Naive B cell (primary cell): Measurements from ENCODE around the gene BCL7A. TPM values are rescaled to one million over a fixed set of nuclear protein-coding genes. Genes with fewer than 3 reads are reported as not detected.

Source experiments
- ATAC-seq, 2 donors: fragments of 150-1000 bp; cut with Tn5 transposase; 2 replicates each; pipeline ENCODE4 v1.10.0; 2021; ENCODE audit warnings: low read depth in 2 of 2, mild to moderate bottlenecking in 2 of 2, moderate library complexity in 2 of 2
- DNase-seq: peaks from one replicate; pipeline ENCODE4 v3.0.0; 2022
- H3K27ac Mint-ChIP-seq, 6 donors: one replicate each; pipeline ENCODE4 v1.8.0; 2020 to 2022; ENCODE audit warnings: mild to moderate bottlenecking in 6 of 6, mixed read lengths in 6 of 6, moderate library complexity in 5 of 6, inconsistent platforms in 2 of 6
- H3K27me3 Mint-ChIP-seq, 3 donors: one replicate each; pipeline ENCODE4 v1.8.0; 2021 to 2022; ENCODE audit warnings: mixed read lengths in 3 of 3, mild to moderate bottlenecking in 1 of 3
- H3K36me3 Mint-ChIP-seq, 2 donors: one replicate each; pipeline ENCODE4 v1.8.0; 2020 to 2022; ENCODE audit warnings: mixed read lengths in 2 of 2, inconsistent platforms in 1 of 2, mild to moderate bottlenecking in 1 of 2
- H3K4me1 Mint-ChIP-seq, 3 donors: one replicate each; pipeline ENCODE4 v1.8.0; 2020 to 2022; ENCODE audit warnings: mixed read lengths in 3 of 3, inconsistent platforms in 1 of 3, mild to moderate bottlenecking in 1 of 3, moderate library complexity in 1 of 3
- H3K4me3 Mint-ChIP-seq, 8 donors: one replicate each; pipeline ENCODE4 v1.8.0; 2020 to 2022; ENCODE audit warnings: mild to moderate bottlenecking in 8 of 8, mixed read lengths in 8 of 8, moderate library complexity in 8 of 8, inconsistent platforms in 2 of 8
- H3K9me3 Mint-ChIP-seq, 7 donors: one replicate each; pipeline ENCODE4 v1.8.0; 2020 to 2022; ENCODE audit warnings: mixed read lengths in 7 of 7, mild to moderate bottlenecking in 5 of 7, inconsistent platforms in 2 of 7, moderate library complexity in 1 of 7
- polyA plus RNA-seq, 6 donors: library from polyadenylated mRNA; unstranded; fragments of 300-500 nt; fragmentation: Illumina TruSeq; gene quantifications; one replicate each; pipeline ENCODE4 v1.2.3, GENCODE V29; 2021; ENCODE audit warnings: low read depth in 6 of 6

BCL7A gene
- polyA plus RNA-seq, 6 donors from 2014 or later = 65.2 to 135 (median 87.0) TPM

GRCh38 chr12:122005252-122005776 lies 16.4 kb upstream of the BCL7A start:
- H3K36me3 Mint-ChIP-seq = no peaks in the 10 kb centered on the region
- peak overlapping the region; percentile 42 to 90 (median 76) for H3K4me3 Mint-ChIP-seq
- peak overlapping the region; percentile 64 to 97 (median 92) for H3K27ac Mint-ChIP-seq

DNA sequence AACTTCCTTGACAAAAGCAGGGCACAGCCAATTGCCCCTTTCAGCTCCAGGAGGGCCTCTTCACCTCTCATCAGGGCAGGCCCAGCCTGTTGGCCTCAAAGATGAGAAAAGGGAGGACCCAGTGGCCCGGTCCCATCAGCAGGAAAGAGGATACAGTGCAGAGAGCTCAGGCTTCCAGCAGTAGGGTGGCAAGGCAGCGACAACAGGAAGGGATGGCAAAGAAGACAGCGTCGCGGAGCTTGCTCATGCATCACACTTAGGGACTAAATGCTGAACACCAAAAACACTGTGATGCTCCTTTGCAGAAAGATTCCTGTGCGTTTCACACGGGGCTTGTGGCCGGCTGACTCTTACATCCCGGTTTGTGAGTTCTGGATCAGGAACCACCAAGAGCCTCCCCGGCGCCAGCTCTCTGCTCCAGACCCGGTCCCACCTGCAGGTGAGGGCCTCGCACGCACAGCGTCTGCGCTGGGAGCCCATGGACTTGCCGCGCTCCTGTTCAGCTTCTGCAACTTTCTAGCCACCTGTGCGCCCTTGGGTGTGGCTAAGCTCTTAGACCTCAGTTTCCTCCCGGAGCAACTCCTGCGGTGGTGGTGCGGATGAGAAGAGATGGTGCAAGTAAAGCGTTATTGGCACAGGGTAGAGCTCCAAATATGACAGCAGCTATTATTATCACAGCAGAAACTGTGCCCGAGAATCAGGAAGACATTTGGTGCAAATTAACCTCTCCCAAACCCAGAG lies 15.3 kb upstream of the BCL7A start:
- Mint-ChIP-seq H3K9me3 (no peaks in the 10 kb centered on the region), H3K27ac (peak overlapping the region; percentile 18 to 97 (median 62)), H3K27me3 (no peaks in the 10 kb centered on the region), H3K4me3 (peak overlapping the region; percentile 63 to 90 (median 84)), H3K4me1 (peaks cover 45 to 91% (median 77%) of the 10 kb centered on the region in 3 donors), H3K36me3 (no peaks in the 10 kb centered on the region)
- no peak for DNase-seq
- no peak for ATAC-seq

More at GRCh38 chr12:122005252-122005776, 16.4 kb upstream of the BCL7A start:
- no peaks in the 10 kb centered on the region for H3K9me3 Mint-ChIP-seq
- no peaks in the 10 kb centered on the region for H3K27me3 Mint-ChIP-seq
- H3K4me1 Mint-ChIP-seq = peaks cover 43 to 95% (median 78%) of the 10 kb centered on the region in 3 donors
- ATAC-seq = no peak
- no peak for DNase-seq

DNA sequence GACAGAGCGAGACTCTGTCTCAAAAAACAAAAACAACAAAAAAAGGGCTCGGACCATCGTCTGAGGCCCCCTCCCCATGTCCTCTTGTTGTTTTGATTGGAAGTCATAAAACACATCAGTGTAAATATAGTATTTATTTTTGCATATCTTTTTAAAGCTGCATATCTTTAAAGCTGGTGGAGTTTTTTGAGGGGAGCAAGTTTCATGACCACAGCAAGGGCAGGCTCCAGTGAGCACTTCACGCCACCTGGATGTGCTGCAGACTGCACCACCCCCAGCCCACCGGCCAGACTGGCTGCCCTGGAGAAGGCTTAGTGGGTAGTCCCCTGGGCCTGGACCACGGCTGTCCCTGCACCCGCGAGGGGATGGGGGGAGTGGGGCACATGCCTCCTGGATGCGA lies 11.9 kb upstream of the BCL7A start:
- ATAC-seq (peak; percentile 50 to 65), DNase-seq (no peak)
- Mint-ChIP-seq H3K36me3 (no peaks in the 10 kb centered on the region), H3K4me3 (peak overlapping the region in 7 of 8 donors; percentile 15 to 86 (median 56)), H3K27ac (no peak overlapping the region), H3K4me1 (peaks cover 22 to 75% (median 44%) of the 10 kb centered on the region in 3 donors), H3K9me3 (no peaks in the 10 kb centered on the region), H3K27me3 (no peaks in the 10 kb centered on the region)

DNA sequence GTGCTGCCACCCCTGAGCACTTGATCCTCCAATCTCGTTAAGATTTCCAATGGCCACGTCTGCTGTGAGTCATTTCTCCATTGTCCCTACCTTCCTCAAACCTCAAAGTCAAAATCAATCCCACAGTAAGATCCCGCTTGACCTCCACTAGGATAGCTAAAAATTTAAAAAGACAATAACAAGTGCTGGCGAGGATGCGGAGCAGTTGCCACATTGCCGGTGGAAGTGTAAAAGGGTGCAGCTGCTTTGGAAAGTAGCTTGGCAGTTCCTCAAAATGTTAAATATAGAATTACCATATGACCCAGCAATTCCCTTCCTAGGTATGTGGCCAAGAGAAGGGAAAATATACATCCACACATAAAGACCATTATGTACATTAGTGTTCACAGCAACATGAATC lies 9.5 kb upstream of the BCL7A start:
- no peak overlapping the region for H3K27ac Mint-ChIP-seq
- H3K4me1 Mint-ChIP-seq = peaks cover 14 to 59% (median 23%) of the 10 kb centered on the region in 3 donors
- no peaks in the 10 kb centered on the region for H3K9me3 Mint-ChIP-seq
- DNase-seq = no peak
- ATAC-seq = no peak
- H3K4me3 Mint-ChIP-seq = no peak overlapping the region
- no peaks in the 10 kb centered on the region for H3K36me3 Mint-ChIP-seq
- H3K27me3 Mint-ChIP-seq = no peaks in the 10 kb centered on the region

GRCh38 chr12:122013136-122013535 lies 8.5 kb upstream of the BCL7A start:
- H3K4me1 Mint-ChIP-seq = peaks cover 11 to 53% (median 23%) of the 10 kb centered on the region in 3 donors
- H3K9me3 Mint-ChIP-seq = peaks cover 0 to 2% (median 0%) of the 10 kb centered on the region in 7 donors
- H3K27me3 Mint-ChIP-seq = no peaks in the 10 kb centered on the region
- no peaks in the 10 kb centered on the region for H3K36me3 Mint-ChIP-seq
- no peak for ATAC-seq
- H3K27ac Mint-ChIP-seq = peak overlapping the region in 1 of 6 donors; percentile 58
- no peak for DNase-seq
- peak overlapping the region in 1 of 8 donors; percentile 12 for H3K4me3 Mint-ChIP-seq

- peaks cover 11 to 55% (median 21%) of the 10 kb centered on the region in 3 donors for H3K4me1 Mint-ChIP-seq
- H3K27ac Mint-ChIP-seq = peak overlapping the region in 2 of 6 donors; percentile 52 to 79
- DNase-seq (no peak), ATAC-seq (no peak)
- H3K9me3 Mint-ChIP-seq = peaks cover 0 to 5% (median 0%) of the 10 kb centered on the region in 7 donors
- no peaks in the 10 kb centered on the region for H3K27me3 Mint-ChIP-seq
- no peak overlapping the region for H3K4me3 Mint-ChIP-seq
- H3K36me3 Mint-ChIP-seq = peaks cover 0 to 4% of the 10 kb centered on the region in 2 donors
These were observed 7.7 kb upstream of the BCL7A start for GRCh38 chr12:122013791-122014590.

DNA sequence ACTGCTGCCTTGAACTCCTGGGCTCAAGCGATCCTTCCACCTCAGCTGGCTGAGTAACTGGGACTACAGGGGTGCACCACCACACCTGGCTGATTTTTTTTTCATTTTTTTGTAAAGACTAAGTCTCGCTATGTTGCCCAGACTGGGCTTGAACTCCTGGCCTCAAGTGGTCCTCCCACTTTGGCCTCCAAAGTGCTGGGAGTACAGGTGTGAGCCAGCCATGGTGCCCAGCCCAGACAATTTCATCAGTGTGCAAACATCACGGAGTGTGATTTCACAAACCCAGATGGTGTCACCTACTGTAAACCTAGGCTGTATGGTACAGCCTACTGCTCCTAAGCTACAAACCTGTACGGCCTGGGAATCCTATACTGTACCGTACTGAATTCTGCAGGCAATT lies 6.9 kb upstream of the BCL7A start:
- Mint-ChIP-seq H3K27me3 (no peaks in the 10 kb centered on the region), H3K4me1 (peaks cover 17 to 54% (median 23%) of the 10 kb centered on the region in 3 donors), H3K27ac (no peak overlapping the region), H3K4me3 (no peak overlapping the region), H3K9me3 (peaks cover 0 to 7% (median 0%) of the 10 kb centered on the region in 7 donors), H3K36me3 (peaks cover 0 to 12% of the 10 kb centered on the region in 2 donors)
- ATAC-seq (no peak), DNase-seq (no peak)

GRCh38 chr12:122018457-122018856 lies 3.2 kb upstream of the BCL7A start:
- Mint-ChIP-seq H3K9me3 (peaks cover 0 to 7% (median 1%) of the 10 kb centered on the region in 7 donors), H3K27ac (peak overlapping the region in 1 of 6 donors; percentile 9), H3K4me3 (peak overlapping the region in 3 of 8 donors; percentile 12 to 77 (median 75)), H3K27me3 (no peaks in the 10 kb centered on the region), H3K36me3 (peaks cover 0 to 20% of the 10 kb centered on the region in 2 donors), H3K4me1 (peaks cover 23 to 55% (median 34%) of the 10 kb centered on the region in 3 donors)
- DNase-seq = no peak
- no peak for ATAC-seq

DNA sequence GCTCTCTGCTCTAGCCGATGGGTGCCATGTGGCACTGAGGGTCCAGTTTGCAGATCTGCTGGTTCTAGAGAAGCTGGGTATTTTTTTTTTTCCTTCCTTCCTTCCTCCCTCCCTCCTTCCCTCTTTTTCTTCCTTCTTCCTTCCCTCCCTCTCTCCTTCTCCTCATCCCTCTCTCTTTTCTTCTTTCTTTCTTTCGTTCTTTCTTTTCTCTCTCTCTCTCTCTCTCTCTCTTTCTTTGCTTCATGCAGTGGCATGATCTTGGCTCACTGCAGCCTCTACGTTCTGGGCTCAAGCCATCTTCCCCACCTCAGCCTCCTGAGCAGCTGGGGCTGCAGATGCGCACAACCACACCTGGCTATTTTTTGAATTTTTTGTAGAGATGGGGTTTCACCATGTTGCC lies 2.7 kb upstream of the BCL7A start:
- Mint-ChIP-seq H3K9me3 (peaks cover 0 to 7% (median 1%) of the 10 kb centered on the region in 7 donors), H3K4me3 (peak overlapping the region in 6 of 8 donors; percentile 12 to 77 (median 62)), H3K36me3 (peaks cover 0 to 20% of the 10 kb centered on the region in 2 donors), H3K27ac (peak overlapping the region in 2 of 6 donors; percentile 9 to 29), H3K27me3 (no peaks in the 10 kb centered on the region), H3K4me1 (peaks cover 23 to 52% (median 35%) of the 10 kb centered on the region in 3 donors)
- ATAC-seq (no peak), DNase-seq (no peak)

- Mint-ChIP-seq H3K36me3 (peaks cover 0 to 20% of the 10 kb centered on the region in 2 donors), H3K4me1 (peaks cover 24 to 62% (median 52%) of the 10 kb centered on the region in 3 donors), H3K9me3 (peaks cover 0 to 7% (median 1%) of the 10 kb centered on the region in 7 donors), H3K4me3 (peak overlapping the region; percentile 88 to 98 (median 94)), H3K27me3 (no peaks in the 10 kb centered on the region), H3K27ac (peak overlapping the region; percentile 87 to 99 (median 96))
- ATAC-seq (no peak), DNase-seq (no peak)
These were observed 890 bp upstream of the BCL7A start for GRCh38 chr12:122020795-122021192.

GRCh38 chr12:122021193-122021821 lies 377 bp upstream of the BCL7A start:
- Mint-ChIP-seq H3K27me3 (no peaks in the 10 kb centered on the region), H3K27ac (peak overlapping the region; percentile 87 to 99 (median 96)), H3K4me1 (peaks cover 25 to 65% (median 54%) of the 10 kb centered on the region in 3 donors), H3K36me3 (peaks cover 0 to 20% of the 10 kb centered on the region in 2 donors), H3K9me3 (peaks cover 0 to 7% (median 1%) of the 10 kb centered on the region in 7 donors), H3K4me3 (peak overlapping the region; percentile 90 to 98 (median 96))
- peak in 1 of 2 donors; percentile 4 for ATAC-seq
- DNase-seq = no peak

GRCh38 chr12:122022393-122023338 lies 982 bp downstream of the BCL7A start:
- Mint-ChIP-seq H3K9me3 (peaks cover 0 to 7% (median 1%) of the 10 kb centered on the region in 7 donors), H3K4me1 (peaks cover 29 to 69% (median 67%) of the 10 kb centered on the region in 3 donors), H3K4me3 (peak overlapping the region; percentile 92 to 98 (median 96)), H3K36me3 (peaks cover 0 to 20% of the 10 kb centered on the region in 2 donors), H3K27me3 (no peaks in the 10 kb centered on the region), H3K27ac (peak overlapping the region; percentile 91 to 99 (median 95))
- peak; percentile 55 for DNase-seq
- peak; percentile 27 to 35 for ATAC-seq
